H9 (cell line): ENCODE data around the gene KLHL14. TPM values are rescaled to one million over a fixed set of nuclear protein-coding genes. Genes with fewer than 3 reads are reported as not detected.

Experiments used
- DNase-seq: peaks from one replicate; pipeline ENCODE4 v3.0.0-alpha.2; 2017
- H2AFZ ChIP-seq: one replicate; pipeline ENCODE4 v1.6.1; 2013; ENCODE audit warnings: mild to moderate bottlenecking, low read length, control low read depth, moderate library complexity
- H2AK5ac ChIP-seq: 2 replicates; pipeline ENCODE4 v1.6.1; 2013; ENCODE audit warnings: low read length, control low read depth, mixed read lengths; ENCODE audit not compliant: insufficient read length
- H2BK120ac ChIP-seq: one replicate; pipeline ENCODE4 v1.6.1; 2013; ENCODE audit warnings: low read depth, mild to moderate bottlenecking, low read length, control low read depth, inconsistent platforms; ENCODE audit not compliant: poor library complexity, severe bottlenecking
- H2BK12ac ChIP-seq: 2 replicates; pipeline ENCODE4 v1.6.1; 2013; ENCODE audit warnings: low read length, control low read depth, mixed read lengths, low read depth; ENCODE audit not compliant: insufficient read length
- H2BK15ac ChIP-seq: 2 replicates; pipeline ENCODE4 v1.6.1; 2013; ENCODE audit warnings: low read depth, low read length, control low read depth
- H2BK20ac ChIP-seq: one replicate; pipeline ENCODE4 v1.6.1; 2013; ENCODE audit warnings: low read depth, mild to moderate bottlenecking, low read length, control low read depth, inconsistent platforms; ENCODE audit not compliant: poor library complexity, severe bottlenecking
- H2BK5ac ChIP-seq: 2 replicates; pipeline ENCODE4 v1.6.1; 2013; ENCODE audit warnings: low read length, control low read depth, mixed read lengths; ENCODE audit not compliant: insufficient read length
- H3K14ac ChIP-seq: 2 replicates; pipeline ENCODE4 v1.6.1; 2013; ENCODE audit warnings: low read length, control low read depth; ENCODE audit not compliant: insufficient read depth
- H3K18ac ChIP-seq: 2 replicates; pipeline ENCODE4 v1.6.1; 2013; ENCODE audit warnings: low read depth, mild to moderate bottlenecking, mixed read lengths, low read length, control low read depth; ENCODE audit not compliant: insufficient read length
- H3K23ac ChIP-seq: 2 replicates; pipeline ENCODE4 v1.6.1; 2013; ENCODE audit warnings: low read length, control low read depth, mixed read lengths, low read depth; ENCODE audit not compliant: insufficient read length
- H3K23me2 ChIP-seq: 2 replicates; pipeline ENCODE4 v1.6.1; 2013; ENCODE audit warnings: low read depth, mild to moderate bottlenecking, mixed read lengths, low read length, control low read depth; ENCODE audit not compliant: insufficient read length, poor library complexity, severe bottlenecking
- H3K27ac ChIP-seq: 2 replicates; pipeline ENCODE4 v1.5.1; 2013; ENCODE audit warnings: low read length, control low read depth, mixed read lengths, low read depth; ENCODE audit not compliant: insufficient read length
- H3K27me3 ChIP-seq: 2 replicates; pipeline ENCODE4 v1.6.1; 2013; ENCODE audit warnings: low read length, control low read depth, inconsistent platforms; ENCODE audit not compliant: insufficient read depth
- H3K4ac ChIP-seq: 2 replicates; pipeline ENCODE4 v1.6.1; 2013; ENCODE audit warnings: low read depth, mild to moderate bottlenecking, control low read depth, inconsistent platforms, low read length, moderate library complexity
- H3K4me1 ChIP-seq: 2 replicates; pipeline ENCODE4 v1.6.1; 2013; ENCODE audit warnings: low read length, control low read depth, inconsistent platforms; ENCODE audit not compliant: insufficient read depth
- H3K4me2 ChIP-seq: 2 replicates; pipeline ENCODE4 v1.6.1; 2013; ENCODE audit warnings: low read length, control low read depth, mixed read lengths; ENCODE audit not compliant: insufficient read length, insufficient read depth
- H3K56ac ChIP-seq: 2 replicates; pipeline ENCODE4 v1.6.1; 2013; ENCODE audit warnings: low read depth, mild to moderate bottlenecking, mixed read lengths, low read length, control low read depth; ENCODE audit not compliant: insufficient read length
- H3K79me1 ChIP-seq: 2 replicates; pipeline ENCODE4 v1.6.1; 2013; ENCODE audit warnings: low read depth, mild to moderate bottlenecking, moderate library complexity, low read length, control low read depth, inconsistent platforms; ENCODE audit not compliant: insufficient read depth, poor library complexity, severe bottlenecking
- H3K79me2 ChIP-seq: 2 replicates; pipeline ENCODE4 v1.6.1; 2013; ENCODE audit warnings: low read length, control low read depth, inconsistent platforms; ENCODE audit not compliant: insufficient read depth
- H3K9ac ChIP-seq: 2 replicates; pipeline ENCODE4 v1.6.1; 2013; ENCODE audit warnings: low read length, control low read depth, mixed read lengths; ENCODE audit not compliant: insufficient read length; ENCODE audit errors: extremely low read depth
- H3K9me3 ChIP-seq: one replicate; pipeline ENCODE4 v1.6.1; 2013; ENCODE audit warnings: low read depth, low read length, inconsistent platforms; ENCODE audit not compliant: control insufficient read depth
- H3T11ph ChIP-seq: one replicate; pipeline ENCODE4 v1.6.1; 2013; ENCODE audit warnings: mild to moderate bottlenecking, low read length, control low read depth, inconsistent platforms
- H4K20me1 ChIP-seq: one replicate; pipeline ENCODE4 v1.6.1; 2013; ENCODE audit not compliant: control insufficient read depth, insufficient read length, insufficient read depth
- H4K5ac ChIP-seq: 2 replicates; pipeline ENCODE4 v1.6.1; 2013; ENCODE audit warnings: low read depth, mild to moderate bottlenecking, mixed read lengths, low read length, control low read depth; ENCODE audit not compliant: insufficient read length
- H4K8ac ChIP-seq: replicated peaks from 2 replicates; pipeline ENCODE4 v1.6.1; 2013; ENCODE audit warnings: low read length, control low read depth, mixed read lengths, low read depth; ENCODE audit not compliant: insufficient read length
- H4K91ac ChIP-seq: 2 replicates; pipeline ENCODE4 v1.6.1; 2013; ENCODE audit warnings: low read depth, mild to moderate bottlenecking, moderate library complexity, mixed read lengths, low read length, control low read depth; ENCODE audit not compliant: insufficient read length
- H3K27ac Mint-ChIP-seq, 3 experiments: 2 replicates in 2 of 3; 3 replicates in 1 of 3; pipeline ENCODE4 v1.8.0; 2020 to 2021; ENCODE audit warnings: mixed read lengths in 3 of 3, mild to moderate bottlenecking in 1 of 3, moderate library complexity in 1 of 3
- H3K27me3 Mint-ChIP-seq: 2 replicates; pipeline ENCODE4 v1.8.0; 2021; ENCODE audit warnings: low read depth, mild to moderate bottlenecking, moderate library complexity, mixed read lengths
- H3K36me3 Mint-ChIP-seq, 3 experiments: 2 replicates in 2 of 3; 3 replicates in 1 of 3; pipeline ENCODE4 v1.8.0; 2020 to 2021; ENCODE audit warnings: low read depth in 3 of 3, mixed read lengths in 3 of 3; ENCODE audit not compliant: insufficient read depth in 1 of 3
- H3K4me1 Mint-ChIP-seq, 2 experiments: 2 replicates each; pipeline ENCODE4 v1.8.0; 2020; ENCODE audit warnings: mixed read lengths in 2 of 2
- H3K4me3 Mint-ChIP-seq, 2 experiments: 2 replicates in 1 of 2; 3 replicates in 1 of 2; pipeline ENCODE4 v1.8.0; 2020 to 2021; ENCODE audit warnings: mild to moderate bottlenecking in 2 of 2, mixed read lengths in 2 of 2, moderate library complexity in 1 of 2
- H3K9me3 Mint-ChIP-seq, 2 experiments: 2 replicates in 1 of 2; 3 replicates in 1 of 2; pipeline ENCODE4 v1.8.0; 2020; ENCODE audit warnings: mild to moderate bottlenecking in 2 of 2, mixed read lengths in 2 of 2, moderate library complexity in 1 of 2
- CTCF ChIP-seq: fragments of 200-600 bp; sonication (generic); conservative IDR thresholded peaks from 3 replicates; pipeline ENCODE4 v1.8.0; 2021; ENCODE audit warnings: antibody characterized with exemption, mild to moderate bottlenecking
- WGBS: extraction: QIAGEN DNeasy Blood & Tissue Kit; methylation state at CpG from one replicate; pipeline ENCODE4 v1.1.7; 2013; ENCODE audit warnings: missing lambda C conversion rate, low lambda C conversion rate, mixed read lengths; ENCODE audit not compliant: insufficient read length; ENCODE audit errors: extremely low coverage; 5-methylcytosine and 5-hydroxymethylcytosine counted together
- total RNA-seq: library from RNA; stranded (reverse); gene quantifications from 2 replicates; pipeline ENCODE4 v1.2.1, GENCODE V29; 2021

Gene KLHL14
- total RNA-seq, 1 experiment from 2014 or later: 1.0 TPM

GRCh38 chr18:32637226-32637625, 135.6 kb downstream of the KLHL14 start:
- WGBS: no CpG with 5 or more reads among the region's 2 CpGs
- no peak for TF ChIP-seq CTCF
- no peak overlapping the region for H2BK15ac ChIP-seq
- Mint-ChIP-seq H3K27ac (no peak overlapping the region), H3K36me3 (no peaks in the 10 kb centered on the region), H3K4me1 (peaks cover 0 to 4% of the 10 kb centered on the region in 2 experiments; a peak in 2 of 4 replicates), H3K27me3 (no peaks in the 10 kb centered on the region), H3K4me3 (no peak overlapping the region), H3K9me3 (no peaks in the 10 kb centered on the region)
- H2AFZ ChIP-seq: no peak overlapping the region
- no peaks in the 10 kb centered on the region for H3K23me2 ChIP-seq
- H2AK5ac ChIP-seq: no peak overlapping the region
- H3K9ac ChIP-seq: no peak overlapping the region
- no peak overlapping the region for H2BK5ac ChIP-seq
- H2BK12ac ChIP-seq: no peak overlapping the region
- H4K91ac ChIP-seq: no peak overlapping the region
- no peak overlapping the region for H3K23ac ChIP-seq
- DNase-seq: no peak
- no peak overlapping the region for H3K18ac ChIP-seq
- no peak overlapping the region for H2BK120ac ChIP-seq
- no peak overlapping the region for H3T11ph ChIP-seq
- no peak overlapping the region for H2BK20ac ChIP-seq
- H3K56ac ChIP-seq: no peak overlapping the region
- H3K9me3 ChIP-seq: no peaks in the 10 kb centered on the region
- no peak overlapping the region for H4K5ac ChIP-seq
- no peak overlapping the region for H3K27ac ChIP-seq
- no peaks in the 10 kb centered on the region for H3K4me1 ChIP-seq
- no peak overlapping the region for H3K4ac ChIP-seq
- H4K8ac ChIP-seq: no peak overlapping the region
- no peaks in the 10 kb centered on the region for H3K79me1 ChIP-seq
- no peak overlapping the region for H3K4me2 ChIP-seq
- H4K20me1 ChIP-seq: no peaks in the 10 kb centered on the region
- no peaks in the 10 kb centered on the region for H3K27me3 ChIP-seq
- H3K14ac ChIP-seq: no peak overlapping the region
- no peaks in the 10 kb centered on the region for H3K79me2 ChIP-seq
